HG03432 (cell line): ENCODE results near the gene TMEM232.
A peak's percentile ranks its signal among the peaks of the same experiment; 100 is the strongest.
"Not testable (repeated sequence)": the region's sequence is repeated elsewhere in the genome, so short reads cannot be mapped to it uniquely, and the experiment has no call there.

Source experiments
- ATAC-seq: cut with Tn5 transposase; IDR thresholded peaks from one replicate; pipeline ENCODE4 v1.9.1; 2021; ENCODE audit warnings: mild to moderate bottlenecking, moderate library complexity; ENCODE audit not compliant: unreplicated experiment

TMEM232 gene

DNA sequence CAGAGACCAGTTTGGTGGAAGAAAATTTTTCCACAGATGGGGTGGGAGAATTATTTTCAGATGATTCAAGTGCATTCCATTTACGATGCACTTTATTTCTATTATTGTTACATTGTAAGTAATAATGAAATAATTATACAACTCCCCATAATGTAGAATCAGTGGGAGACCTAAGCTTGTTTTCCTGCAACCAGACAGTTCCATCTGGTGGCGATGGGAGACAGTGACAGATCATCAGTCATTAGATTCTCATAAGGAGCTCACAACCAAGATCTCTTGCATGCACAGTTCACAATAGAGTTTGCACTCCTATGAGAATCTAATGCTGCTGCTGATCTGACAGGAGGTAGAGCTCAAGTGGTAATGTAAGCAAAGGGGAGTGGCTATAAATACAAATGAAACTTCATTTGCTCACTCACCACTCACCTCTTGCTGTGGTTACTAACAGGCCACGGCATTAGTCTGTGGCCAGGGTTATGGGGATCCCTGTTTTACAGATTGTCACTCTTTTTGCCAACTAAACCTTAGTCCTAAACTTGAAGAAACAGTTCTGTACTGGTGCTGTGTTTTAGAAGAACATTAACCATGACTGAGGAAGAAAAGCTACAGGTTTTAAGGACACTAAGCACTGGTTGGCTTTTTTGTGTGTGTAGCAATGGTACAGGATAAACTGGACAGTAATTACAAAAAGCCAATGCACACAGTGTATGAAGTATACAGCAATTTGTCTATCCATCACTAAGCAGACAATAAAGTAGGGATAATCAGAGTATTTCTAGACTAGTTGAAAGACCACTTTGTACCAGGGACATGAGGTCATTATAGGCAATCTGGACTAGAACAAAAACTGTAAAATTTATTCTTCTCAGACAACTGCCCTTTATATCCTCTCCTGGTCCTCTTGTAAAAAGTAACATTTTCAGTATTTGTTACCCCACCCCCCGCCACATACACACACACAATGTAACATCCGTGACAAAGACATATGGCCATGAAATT lies 9.9 kb downstream of the TMEM232 start:
- peak; percentile 84 for ATAC-seq

DNA sequence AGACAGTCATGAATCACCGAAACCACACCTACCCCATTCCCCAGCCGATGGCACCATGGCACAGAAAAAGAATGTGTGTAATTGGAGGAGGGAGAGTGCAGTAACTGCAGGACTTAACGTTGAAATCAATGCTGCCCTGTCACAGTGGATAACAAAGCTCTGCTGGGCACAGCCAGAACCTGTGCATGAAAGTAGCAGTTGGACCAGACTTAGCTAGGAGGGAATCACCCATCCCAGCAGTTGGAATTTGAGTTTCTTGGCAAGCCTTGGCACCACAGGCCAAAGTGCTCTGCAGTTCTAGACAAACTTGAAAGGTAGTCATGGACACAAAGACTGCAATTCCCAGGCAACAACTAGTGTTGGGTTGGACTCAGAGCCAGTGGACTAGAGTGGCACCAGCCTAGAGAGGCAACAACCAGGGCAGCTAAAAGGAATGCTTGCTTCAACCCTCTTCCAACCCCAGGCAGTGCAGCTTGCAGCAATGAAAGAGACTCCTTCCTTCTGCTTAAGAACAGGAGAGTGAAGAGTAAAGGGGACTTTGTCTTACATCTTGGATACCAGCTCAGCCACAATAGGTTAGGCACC lies 19.1 kb downstream of the TMEM232 start:
- ATAC-seq, result no peak

- no peak for ATAC-seq
Observed at GRCh38 chr5:110705349-110705748, 21.1 kb downstream of the TMEM232 start.

DNA sequence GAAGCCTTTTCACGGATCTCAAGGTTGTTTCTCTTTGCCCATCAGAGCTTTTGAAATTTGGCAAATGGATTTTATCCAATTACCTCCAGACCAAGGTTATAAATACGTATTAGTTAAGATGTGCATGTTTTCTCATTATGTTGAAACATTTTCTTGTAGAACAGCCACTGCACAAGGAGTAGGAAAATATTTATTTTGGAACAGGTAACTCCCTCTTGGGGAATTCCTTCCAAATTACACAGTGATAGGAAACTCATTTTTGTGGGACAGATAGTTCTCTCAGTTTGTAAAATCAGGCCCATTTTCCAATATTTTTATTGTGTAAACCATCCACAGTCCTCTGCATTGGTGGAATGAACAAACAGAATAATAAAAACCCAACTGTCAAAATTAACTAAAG lies 23.0 kb downstream of the TMEM232 start:
- no peak for ATAC-seq

- no peak for ATAC-seq
Observed at GRCh38 chr5:110702704-110703103, 23.8 kb downstream of the TMEM232 start.

- ATAC-seq, result no peak
Observed at GRCh38 chr5:110702300-110702699, 24.2 kb downstream of the TMEM232 start.

GRCh38 chr5:110692669-110693068 lies 33.8 kb downstream of the TMEM232 start:
- ATAC-seq, result not testable (repeated sequence)

DNA sequence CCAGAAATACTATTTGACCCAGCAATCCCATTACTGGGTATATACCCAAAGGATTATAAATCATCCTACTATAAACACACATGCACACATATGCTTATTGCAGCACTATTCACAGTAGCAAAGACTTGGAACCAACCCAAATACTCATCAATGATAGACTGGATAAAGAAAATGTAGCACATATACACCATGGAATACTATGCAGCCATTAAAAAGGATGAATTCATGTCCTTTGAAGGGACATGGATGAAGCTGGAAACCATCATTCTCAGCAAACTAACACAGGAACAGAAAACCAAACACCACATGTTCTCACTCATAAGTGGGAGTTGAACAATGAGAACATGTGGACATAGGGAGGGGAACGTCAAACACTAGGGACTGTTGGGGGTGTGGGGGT lies 35.9 kb downstream of the TMEM232 start:
- not testable (repeated sequence) for ATAC-seq

DNA sequence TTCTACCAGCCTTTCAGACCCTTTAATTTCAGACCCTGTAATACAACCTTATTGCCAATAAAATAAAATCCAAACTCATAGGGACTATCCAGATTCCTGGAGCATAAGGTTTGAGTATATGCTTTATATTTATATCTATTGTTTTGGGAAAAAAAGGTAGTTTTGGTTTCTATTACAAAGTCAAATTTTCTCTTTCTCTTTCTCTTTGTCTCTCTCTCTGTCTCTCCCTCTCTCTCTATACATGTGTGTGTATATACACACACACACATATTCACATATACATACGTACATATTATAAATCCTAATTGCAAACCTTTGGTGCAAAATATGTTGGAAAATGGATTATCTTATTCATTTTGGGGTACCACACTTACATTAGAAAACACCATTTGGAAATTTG lies 39.0 kb downstream of the TMEM232 start:
- ATAC-seq, result no peak

GRCh38 chr5:110686270-110686669 lies 40.2 kb downstream of the TMEM232 start:
- ATAC-seq, result no peak

GRCh38 chr5:110681953-110682352 lies 44.5 kb downstream of the TMEM232 start:
- ATAC-seq, result no peak

DNA sequence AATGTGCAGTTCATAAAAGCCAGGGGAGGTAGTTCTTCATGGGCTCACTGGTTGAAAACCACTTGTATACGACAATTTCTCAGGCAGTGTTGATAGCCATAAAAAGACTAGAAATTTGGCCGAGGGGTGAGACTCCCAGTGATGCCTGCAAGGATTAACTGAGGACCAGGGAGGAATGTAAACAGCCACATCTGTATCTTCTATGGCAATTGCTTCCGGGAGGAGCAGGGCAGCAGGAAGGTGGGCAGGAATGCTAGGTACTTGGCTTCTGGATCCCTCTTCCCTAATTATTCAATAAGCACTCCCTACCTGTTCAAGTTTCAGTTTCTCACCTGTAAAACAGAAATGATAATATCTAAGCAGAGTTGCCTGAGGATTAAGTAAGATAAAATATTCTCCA lies 45.4 kb downstream of the TMEM232 start:
- no peak for ATAC-seq

GRCh38 chr5:110676554-110676953 lies 49.9 kb downstream of the TMEM232 start:
- ATAC-seq, result not testable (repeated sequence)

- peak; percentile 66 for ATAC-seq
Observed at GRCh38 chr5:110665184-110665726, 61.2 kb downstream of the TMEM232 start.

GRCh38 chr5:110663525-110663924 lies 62.9 kb downstream of the TMEM232 start:
- ATAC-seq, result peak; percentile 87

GRCh38 chr5:110658006-110658405 lies 68.5 kb downstream of the TMEM232 start:
- no peak for ATAC-seq

DNA sequence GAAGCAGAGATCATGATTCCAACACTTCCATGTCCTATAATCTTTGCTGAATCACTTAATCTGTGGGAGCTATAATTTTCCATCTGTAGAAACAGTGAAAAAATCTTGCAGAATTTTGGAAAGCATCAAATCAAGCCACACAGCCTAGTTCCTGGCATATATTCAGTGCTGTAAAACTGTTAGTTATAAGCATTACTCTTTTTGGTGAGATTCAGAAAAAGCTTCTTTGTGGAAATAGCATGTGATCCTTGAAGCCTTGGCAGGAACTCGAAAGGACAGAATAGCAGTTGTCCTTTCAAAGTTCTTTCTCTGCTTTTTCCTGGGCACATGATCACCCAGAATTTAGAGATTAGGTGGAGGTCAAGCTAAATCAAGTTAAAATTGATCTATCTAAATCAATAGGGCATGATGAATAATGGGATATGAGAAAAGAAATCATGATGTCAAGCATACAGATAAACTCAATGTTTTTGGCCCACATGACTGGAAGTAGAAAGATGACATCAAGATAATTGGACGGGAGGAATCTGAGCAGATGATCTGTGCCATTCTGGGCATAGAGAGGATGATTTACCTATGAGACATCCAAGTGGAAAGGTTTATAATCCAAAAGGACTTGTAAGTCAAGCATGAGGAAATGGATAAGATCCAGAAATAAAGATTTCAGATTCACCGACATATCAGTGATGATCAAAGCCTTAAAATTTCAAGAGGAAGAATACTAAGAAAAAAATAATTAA lies 73.1 kb downstream of the TMEM232 start:
- ATAC-seq, result no peak

GRCh38 chr5:110651507-110651906 lies 75.0 kb downstream of the TMEM232 start:
- no peak for ATAC-seq

DNA sequence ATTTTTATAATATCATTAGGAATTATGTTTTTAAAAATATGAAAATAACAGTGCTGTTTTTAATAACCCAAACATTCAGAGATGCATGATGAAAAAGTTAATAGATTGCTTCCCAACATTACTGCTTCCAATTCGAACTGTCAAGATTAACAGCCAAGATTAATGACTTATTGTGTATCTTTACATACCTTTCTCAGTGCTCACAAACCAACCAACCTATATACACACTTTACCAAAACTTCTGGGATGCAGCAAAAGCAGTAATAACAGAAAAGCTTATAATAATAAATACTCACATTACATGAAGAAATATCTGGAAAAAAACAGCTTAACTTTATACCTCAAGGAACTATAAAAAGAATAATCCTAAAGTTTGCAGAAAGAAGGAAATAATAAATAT lies 82.1 kb downstream of the TMEM232 start:
- ATAC-seq, result no peak

GRCh38 chr5:110638970-110639902 lies 87.2 kb downstream of the TMEM232 start:
- ATAC-seq, result no peak
